Endodermal cell (in vitro differentiated cells): ENCODE measurements around the gene TMEM72. TPM values are rescaled to one million over a fixed set of nuclear protein-coding genes. Genes with fewer than 3 reads are reported as not detected.

Experiments
- DNase-seq: peaks from one replicate; pipeline ENCODE4 v3.0.0-alpha.2; 2017
- H3K27ac ChIP-seq: 2 replicates; pipeline ENCODE4 v1.5.1; 2013; ENCODE audit warnings: mild to moderate bottlenecking, low read depth, low read length, moderate library complexity
- H3K27me3 ChIP-seq: 2 replicates; pipeline ENCODE4 v1.6.1; 2013; ENCODE audit warnings: mild to moderate bottlenecking, low read length, moderate library complexity; ENCODE audit not compliant: insufficient read depth, control insufficient read depth, poor library complexity, severe bottlenecking
- H3K36me3 ChIP-seq: 2 replicates; pipeline ENCODE4 v1.7.0; 2013; ENCODE audit warnings: mild to moderate bottlenecking, low read length, moderate library complexity; ENCODE audit not compliant: control insufficient read depth, insufficient read depth
- H3K4me1 ChIP-seq: one replicate; pipeline ENCODE4 v1.7.0; 2013; ENCODE audit warnings: low read length; ENCODE audit not compliant: control insufficient read depth, insufficient read depth
- H3K4me3 ChIP-seq: 2 replicates; pipeline ENCODE4 v1.5.1; 2013; ENCODE audit warnings: mild to moderate bottlenecking, low read length, moderate library complexity
- H3K9ac ChIP-seq: 2 replicates; pipeline ENCODE4 v1.6.1; 2013; ENCODE audit warnings: mild to moderate bottlenecking, low read length, moderate library complexity; ENCODE audit not compliant: poor library complexity, severe bottlenecking; ENCODE audit errors: extremely low read depth
- H3K9me3 ChIP-seq: 2 replicates; pipeline ENCODE4 v1.6.1; 2013; ENCODE audit warnings: mild to moderate bottlenecking, low read length, moderate library complexity; ENCODE audit not compliant: control insufficient read depth
- H3K27ac Mint-ChIP-seq: 2 replicates; pipeline ENCODE4 v1.8.0; 2020; ENCODE audit warnings: mixed read lengths
- H3K27me3 Mint-ChIP-seq: 2 replicates; pipeline ENCODE4 v1.8.0; 2021; ENCODE audit warnings: mild to moderate bottlenecking, mixed read lengths; ENCODE audit not compliant: insufficient read depth
- H3K36me3 Mint-ChIP-seq: 2 replicates; pipeline ENCODE4 v1.8.0; 2020; ENCODE audit warnings: low read depth, mixed read lengths
- H3K4me1 Mint-ChIP-seq: 2 replicates; pipeline ENCODE4 v1.8.0; 2020; ENCODE audit warnings: mixed read lengths
- H3K4me3 Mint-ChIP-seq: 2 replicates; pipeline ENCODE4 v1.8.0; 2020; ENCODE audit warnings: mild to moderate bottlenecking, moderate library complexity, mixed read lengths
- H3K9me3 Mint-ChIP-seq: 2 replicates; pipeline ENCODE4 v1.8.0; 2020; ENCODE audit warnings: mild to moderate bottlenecking, mixed read lengths
- WGBS, 2 experiments: methylation state at CpG; one replicate each; pipeline versions ENCODE4 v1.1.5 to v1.1.7; 2013; ENCODE audit warnings: missing lambda C conversion rate in 2 of 2, mixed read lengths in 1 of 2; ENCODE audit not compliant: insufficient coverage in 1 of 2, insufficient read length in 1 of 2; 5-methylcytosine and 5-hydroxymethylcytosine counted together
- total RNA-seq, 2 donors: library from RNA; stranded (reverse); fragmentation: NEBNext Ultra II Directional in 1 of 2; extraction: Animal tissue kit (Norgen Biotek cat#: 25700) in 1 of 2; gene quantifications; 2 replicates in 1 of 2; 3 replicates in 1 of 2; pipeline ENCODE4 v1.2.1, GENCODE V29; 2021
- TF ChIP-seq, protein P1 (sequence below): fragments of 200-600 bp; sonication (generic); conservative IDR thresholded peaks from 2 replicates; pipeline ENCODE4 v1.5.0; 2021; ENCODE audit warnings: antibody characterized with exemption, mild to moderate bottlenecking

The TMEM72 gene
- total RNA-seq, 2 donors from 2014 or later: not detected

DNA sequence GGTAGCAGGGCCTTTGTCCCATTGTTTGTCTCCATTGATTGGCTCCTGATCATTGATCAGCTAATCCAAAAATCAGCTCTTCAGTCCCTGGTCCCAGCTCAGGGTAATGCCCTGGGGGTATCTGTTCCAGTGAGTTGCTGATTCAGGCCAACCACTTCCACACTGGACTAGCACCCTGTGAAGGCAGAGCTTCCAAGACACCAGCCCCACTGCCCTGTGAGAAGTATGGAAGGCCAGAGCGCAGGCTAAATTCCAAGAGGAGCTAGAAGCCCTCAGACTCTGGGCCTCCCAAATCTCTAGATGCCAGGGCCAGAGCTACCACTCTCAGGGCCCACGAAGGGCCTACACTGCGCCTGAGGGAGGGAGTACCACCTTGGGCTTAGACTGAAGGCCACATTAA, 10.4 kb downstream of the TMEM72 start:
- TF ChIP-seq, protein P1, sequence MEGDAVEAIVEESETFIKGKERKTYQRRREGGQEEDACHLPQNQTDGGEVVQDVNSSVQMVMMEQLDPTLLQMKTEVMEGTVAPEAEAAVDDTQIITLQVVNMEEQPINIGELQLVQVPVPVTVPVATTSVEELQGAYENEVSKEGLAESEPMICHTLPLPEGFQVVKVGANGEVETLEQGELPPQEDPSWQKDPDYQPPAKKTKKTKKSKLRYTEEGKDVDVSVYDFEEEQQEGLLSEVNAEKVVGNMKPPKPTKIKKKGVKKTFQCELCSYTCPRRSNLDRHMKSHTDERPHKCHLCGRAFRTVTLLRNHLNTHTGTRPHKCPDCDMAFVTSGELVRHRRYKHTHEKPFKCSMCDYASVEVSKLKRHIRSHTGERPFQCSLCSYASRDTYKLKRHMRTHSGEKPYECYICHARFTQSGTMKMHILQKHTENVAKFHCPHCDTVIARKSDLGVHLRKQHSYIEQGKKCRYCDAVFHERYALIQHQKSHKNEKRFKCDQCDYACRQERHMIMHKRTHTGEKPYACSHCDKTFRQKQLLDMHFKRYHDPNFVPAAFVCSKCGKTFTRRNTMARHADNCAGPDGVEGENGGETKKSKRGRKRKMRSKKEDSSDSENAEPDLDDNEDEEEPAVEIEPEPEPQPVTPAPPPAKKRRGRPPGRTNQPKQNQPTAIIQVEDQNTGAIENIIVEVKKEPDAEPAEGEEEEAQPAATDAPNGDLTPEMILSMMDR: no peak
- no peak overlapping the region for H3K4me3 ChIP-seq
- H3K4me1 Mint-ChIP-seq: no peaks in the 10 kb centered on the region
- H3K36me3 ChIP-seq: no peaks in the 10 kb centered on the region
- WGBS, 2 experiments: 90 to 93% methylated on average over 2 to 3 of the region's 3 CpGs
- H3K9me3 Mint-ChIP-seq: peaks cover 7% of the 10 kb centered on the region
- no peaks in the 10 kb centered on the region for H3K27me3 ChIP-seq
- H3K4me1 ChIP-seq: no peaks in the 10 kb centered on the region
- no peak overlapping the region for H3K4me3 Mint-ChIP-seq
- no peaks in the 10 kb centered on the region for H3K36me3 Mint-ChIP-seq
- no peaks in the 10 kb centered on the region for H3K9me3 ChIP-seq
- H3K27ac ChIP-seq: no peak overlapping the region
- no peak overlapping the region for H3K27ac Mint-ChIP-seq
- DNase-seq: peak; percentile 12
- peaks cover 22% of the 10 kb centered on the region for H3K27me3 Mint-ChIP-seq
- H3K9ac ChIP-seq: no peak overlapping the region

DNA sequence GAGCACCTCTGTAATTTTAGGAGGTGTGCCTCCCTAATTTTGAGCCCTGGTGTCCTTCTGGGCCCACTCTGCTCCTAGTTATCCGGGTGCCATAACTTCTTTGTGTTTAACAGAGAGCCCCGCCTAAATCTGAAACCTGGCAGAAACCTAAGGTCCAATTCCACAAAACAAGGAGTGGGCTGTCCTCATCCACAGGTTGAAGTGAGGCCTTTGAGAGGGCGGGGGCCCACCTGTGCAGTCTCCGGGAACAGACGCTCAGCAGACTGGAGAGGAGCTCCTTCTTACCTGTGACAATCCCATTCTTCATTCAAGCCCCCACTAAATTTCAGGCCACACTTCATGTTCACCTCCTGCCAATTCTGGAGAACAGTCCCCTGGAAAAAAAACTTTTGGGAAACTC, 10.9 kb downstream of the TMEM72 start:
- no peaks in the 10 kb centered on the region for H3K36me3 Mint-ChIP-seq
- peaks cover 7% of the 10 kb centered on the region for H3K9me3 Mint-ChIP-seq
- H3K4me3 ChIP-seq: no peak overlapping the region
- H3K4me1 ChIP-seq: no peaks in the 10 kb centered on the region
- peaks cover 22% of the 10 kb centered on the region for H3K27me3 Mint-ChIP-seq
- H3K9me3 ChIP-seq: no peaks in the 10 kb centered on the region
- DNase-seq: no peak
- no peak overlapping the region for H3K9ac ChIP-seq
- TF ChIP-seq, protein P1: no peak
- H3K27me3 ChIP-seq: no peaks in the 10 kb centered on the region
- H3K4me3 Mint-ChIP-seq: no peak overlapping the region
- H3K27ac ChIP-seq: no peak overlapping the region
- H3K4me1 Mint-ChIP-seq: no peaks in the 10 kb centered on the region
- no peak overlapping the region for H3K27ac Mint-ChIP-seq
- WGBS, 2 experiments: 94% methylated on average over 5 of the region's 5 CpGs
- H3K36me3 ChIP-seq: no peaks in the 10 kb centered on the region

DNA sequence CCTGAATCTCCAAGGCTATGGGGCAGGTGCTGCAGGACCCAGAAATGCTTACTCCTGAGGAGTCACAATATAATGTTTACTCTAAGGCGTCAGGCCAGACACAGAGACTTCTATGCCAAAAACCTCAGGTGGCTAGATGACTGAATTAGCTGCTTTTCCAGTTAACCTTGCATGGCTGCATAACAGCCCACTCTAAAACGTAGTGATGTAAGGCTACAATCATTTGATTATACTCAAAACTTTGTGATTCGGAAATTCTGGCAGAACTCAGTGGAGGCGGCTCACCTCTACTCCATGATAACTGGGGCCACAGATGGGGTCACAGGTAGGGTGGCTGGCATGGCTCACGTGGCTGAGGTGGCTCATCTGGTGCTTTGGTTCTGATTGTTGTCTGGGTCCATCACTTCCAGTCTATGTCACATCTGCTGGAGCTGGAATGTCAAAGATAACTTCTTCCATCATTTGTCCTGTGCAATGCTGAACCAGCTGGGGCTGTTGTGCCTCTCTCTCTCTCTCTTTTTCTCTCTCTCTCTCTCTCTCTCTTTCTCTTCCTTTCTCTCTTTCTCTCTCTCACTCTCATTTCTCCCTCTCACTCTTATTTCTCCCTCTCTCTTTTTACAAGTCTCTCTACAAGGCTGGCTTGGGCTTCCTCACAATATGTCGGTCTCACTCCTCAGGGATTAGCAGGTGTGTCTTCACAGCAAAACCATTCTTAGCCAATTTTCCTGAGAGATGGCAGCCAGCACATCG, 11.8 kb downstream of the TMEM72 start:
- H3K4me1 Mint-ChIP-seq: no peaks in the 10 kb centered on the region
- H3K27ac ChIP-seq: no peak overlapping the region
- TF ChIP-seq, protein P1: no peak
- H3K4me3 ChIP-seq: no peak overlapping the region
- H3K9me3 Mint-ChIP-seq: peaks cover 1% of the 10 kb centered on the region
- no peak overlapping the region for H3K27ac Mint-ChIP-seq
- H3K36me3 ChIP-seq: no peaks in the 10 kb centered on the region
- no peaks in the 10 kb centered on the region for H3K36me3 Mint-ChIP-seq
- H3K27me3 Mint-ChIP-seq: peaks cover 17% of the 10 kb centered on the region
- no peaks in the 10 kb centered on the region for H3K27me3 ChIP-seq
- peak; percentile 17 for DNase-seq
- no peak overlapping the region for H3K4me3 Mint-ChIP-seq
- no peak overlapping the region for H3K9ac ChIP-seq
- H3K9me3 ChIP-seq: no peaks in the 10 kb centered on the region
- no peaks in the 10 kb centered on the region for H3K4me1 ChIP-seq
- WGBS, 2 experiments: 88 to 95% methylated on average over 7 of the region's 7 CpGs
